H1 (cell line): Measurements from ENCODE around the gene NKAIN2. TPM values are rescaled to one million over a fixed set of nuclear protein-coding genes. Genes with fewer than 3 reads are reported as not detected.

Experiments
- CTCF ChIA-PET: fragments of 300-600 bp; sonication (Branson Sonifier 250); formaldehyde crosslinking; loops from one replicate; lab custom pipeline; 2021; ENCODE audit not compliant: partially characterized antibody; lab: Charles Lee
- POLR2A ChIA-PET: fragments of 300-600 bp; sonication (Branson Sonifier 250); formaldehyde crosslinking; loops from one replicate; lab custom pipeline; 2021; ENCODE audit warnings: inconsistent platforms; ENCODE audit not compliant: partially characterized antibody; lab: Charles Lee
- DNase-seq, 2 experiments: peaks; one replicate each; pipeline versions ENCODE4 v3.0.0 to v3.0.0-alpha.2; 2010 to 2022; ENCODE audit warnings: low spot score in 2 of 2, low read depth in 1 of 2, mixed read lengths in 1 of 2
- FAIRE-seq: peaks from 2 replicates; lab custom pipeline; 2011; peaks lifted over from hg19 to GRCh38; lab: Jason Lieb, UNC
- H2AFZ ChIP-seq: 2 replicates; pipeline ENCODE4 v1.8.1; 2012; ENCODE audit warnings: low read length, inconsistent platforms
- H2AK5ac ChIP-seq: 2 replicates; pipeline ENCODE4 v1.6.1; 2013; ENCODE audit warnings: low read depth, low read length
- H2BK120ac ChIP-seq: replicated peaks from 2 replicates; pipeline ENCODE3; 2013; ENCODE audit warnings: low read depth, low read length, inconsistent platforms
- H2BK12ac ChIP-seq: 2 replicates; pipeline ENCODE4 v1.6.1; 2013; ENCODE audit warnings: low read depth, low read length
- H2BK15ac ChIP-seq: 2 replicates; pipeline ENCODE4 v1.6.1; 2013; ENCODE audit warnings: low read length
- H2BK20ac ChIP-seq: 2 replicates; pipeline ENCODE4 v1.6.1; 2013; ENCODE audit warnings: low read length
- H2BK5ac ChIP-seq: 2 replicates; pipeline ENCODE4 v1.6.1; 2013; ENCODE audit warnings: low read depth, low read length
- H3K14ac ChIP-seq: 2 replicates; pipeline ENCODE4 v1.6.1; 2013; ENCODE audit warnings: inconsistent platforms; ENCODE audit not compliant: insufficient read length
- H3K18ac ChIP-seq: 2 replicates; pipeline ENCODE4 v1.6.1; 2013; ENCODE audit warnings: low read length; ENCODE audit errors: extremely low read depth
- H3K23ac ChIP-seq: 2 replicates; pipeline ENCODE4 v1.6.1; 2013; ENCODE audit warnings: inconsistent platforms; ENCODE audit not compliant: insufficient read length
- H3K23me2 ChIP-seq: 2 replicates; pipeline ENCODE4 v1.6.1; 2013; ENCODE audit warnings: low read depth, low read length
- H3K27ac ChIP-seq: 2 replicates; pipeline ENCODE4 v1.6.1; 2011; ENCODE audit warnings: low read depth, low read length, inconsistent platforms
- H3K27me3 ChIP-seq, 4 experiments: replicated peaks in 1 of 4; 1 replicate in 1 of 4; 2 replicates in 3 of 4; pipeline versions ENCODE4 v1.6.1 to v1.8.1; 2011 to 2013; ENCODE audit warnings: low read length in 3 of 4, mild to moderate bottlenecking in 3 of 4, inconsistent platforms in 2 of 4, mixed read lengths in 2 of 4, moderate library complexity in 1 of 4; ENCODE audit not compliant: control insufficient read depth in 3 of 4, insufficient read depth in 3 of 4; ENCODE audit errors: extremely low read depth in 1 of 4
- H3K36me3 ChIP-seq, 4 experiments: 2 replicates each; pipeline versions ENCODE4 v1.6.1 to v1.8.1; 2011 to 2013; ENCODE audit warnings: mild to moderate bottlenecking in 4 of 4, low read length in 3 of 4, moderate library complexity in 2 of 4, control low read depth in 1 of 4, inconsistent platforms in 1 of 4; ENCODE audit not compliant: insufficient read depth in 4 of 4, control insufficient read depth in 2 of 4
- H3K4ac ChIP-seq: replicated peaks from 2 replicates; pipeline ENCODE3; 2013; ENCODE audit warnings: low read length, low read depth, mixed read lengths, inconsistent platforms; ENCODE audit not compliant: insufficient read length
- H3K4me1 ChIP-seq, 4 experiments: replicated peaks in 1 of 4; 1 replicate in 1 of 4; 2 replicates in 3 of 4; pipeline versions ENCODE4 v1.6.1 to v1.8.1; 2011 to 2013; ENCODE audit warnings: low read length in 3 of 4, inconsistent platforms in 2 of 4, mixed read lengths in 1 of 4; ENCODE audit not compliant: insufficient read depth in 4 of 4, control insufficient read depth in 3 of 4
- H3K4me2 ChIP-seq, 2 experiments: 2 replicates each; pipeline versions ENCODE4 v1.6.1 to v1.8.1; 2011 to 2013; ENCODE audit warnings: low read depth in 2 of 2, low read length in 2 of 2, control low read depth in 1 of 2, inconsistent platforms in 1 of 2, mild to moderate bottlenecking in 1 of 2; ENCODE audit not compliant: insufficient read depth in 1 of 2
- H3K4me3 ChIP-seq, 4 experiments: fragments of 200-600, 300-600 bp in 1 of 4; sonication (generic), shearing (Covaris generic), sonication (Bioruptor Twin) in 1 of 4; 2 replicates each; pipeline versions ENCODE4 v1.5.1 to v1.8.1; 2011 to 2016; ENCODE audit warnings: low read length in 4 of 4, low read depth in 3 of 4, control low read depth in 2 of 4, inconsistent platforms in 2 of 4, mild to moderate bottlenecking in 2 of 4, mixed read lengths in 1 of 4, moderate library complexity in 1 of 4; ENCODE audit not compliant: insufficient read depth in 2 of 4; ENCODE audit errors: extremely low read depth in 1 of 4
- H3K56ac ChIP-seq: replicated peaks from 2 replicates; pipeline ENCODE3; 2013; ENCODE audit warnings: low read depth, mild to moderate bottlenecking, mixed read lengths, low read length, inconsistent platforms; ENCODE audit not compliant: insufficient read length
- H3K79me1 ChIP-seq: 2 replicates; pipeline ENCODE4 v1.6.1; 2013; ENCODE audit warnings: low read depth, low read length, control low read depth
- H3K79me2 ChIP-seq, 2 experiments: 2 replicates each; pipeline versions ENCODE4 v1.6.1 to v1.8.1; 2012 to 2013; ENCODE audit warnings: low read length in 2 of 2, mild to moderate bottlenecking in 2 of 2, inconsistent platforms in 1 of 2; ENCODE audit not compliant: insufficient read depth in 2 of 2, control insufficient read depth in 1 of 2
- H3K9ac ChIP-seq, 4 experiments: replicated peaks in 1 of 4; 1 replicate in 1 of 4; 2 replicates in 3 of 4; pipeline versions ENCODE4 v1.6.1 to v1.8.1; 2011 to 2013; ENCODE audit warnings: low read depth in 3 of 4, low read length in 3 of 4, control low read depth in 2 of 4, mild to moderate bottlenecking in 2 of 4, moderate library complexity in 2 of 4, inconsistent platforms in 1 of 4; ENCODE audit errors: extremely low read depth in 1 of 4
- H3K9me3 ChIP-seq, 2 experiments: 2 replicates each; pipeline versions ENCODE4 v1.6.1 to v1.8.1; 2012 to 2013; ENCODE audit warnings: mild to moderate bottlenecking in 2 of 2, moderate library complexity in 2 of 2, control low read depth in 1 of 2, inconsistent platforms in 1 of 2, low read depth in 1 of 2, low read length in 1 of 2, mixed read lengths in 1 of 2; ENCODE audit not compliant: insufficient read depth in 2 of 2
- H4K20me1 ChIP-seq, 2 experiments: replicated peaks in 1 of 2; 2 replicates each; pipeline versions ENCODE3 to v1.8.1; 2011 to 2013; ENCODE audit warnings: inconsistent platforms in 2 of 2, low read length in 2 of 2, mild to moderate bottlenecking in 1 of 2; ENCODE audit not compliant: insufficient read depth in 2 of 2, control insufficient read depth in 1 of 2
- H4K5ac ChIP-seq: 2 replicates; pipeline ENCODE4 v1.6.1; 2013; ENCODE audit warnings: low read length, low read depth, mixed read lengths, inconsistent platforms; ENCODE audit not compliant: insufficient read length
- H4K8ac ChIP-seq: 2 replicates; pipeline ENCODE4 v1.8.0; 2013; ENCODE audit warnings: mild to moderate bottlenecking, moderate library complexity, low read length, inconsistent platforms; ENCODE audit not compliant: insufficient read depth; ENCODE audit errors: extremely low read depth
- H4K91ac ChIP-seq: replicated peaks from 2 replicates; pipeline ENCODE3; 2013; ENCODE audit warnings: low read length, mixed read lengths, inconsistent platforms; ENCODE audit not compliant: insufficient read length
- ATF2 ChIP-seq: IDR thresholded peaks from 2 replicates; pipeline ENCODE4 v1.6.1; 2012; ENCODE audit warnings: low read length, inconsistent platforms
- CREB1 ChIP-seq: IDR thresholded peaks from 2 replicates; pipeline ENCODE4 v1.6.1; 2012; ENCODE audit warnings: inconsistent platforms
- FOSL1 ChIP-seq: IDR thresholded peaks from 2 replicates; pipeline ENCODE4 v1.6.1; 2011; ENCODE audit warnings: mild to moderate bottlenecking, low read depth, low read length, moderate library complexity; ENCODE audit not compliant: insufficient read depth
- KDM5A ChIP-seq: fragments of 200-600 bp; IDR thresholded peaks from 2 replicates; pipeline ENCODE4 v1.7.1; 2012; ENCODE audit warnings: mild to moderate bottlenecking, low read length, inconsistent platforms, mixed read lengths
- RXRA ChIP-seq: IDR thresholded peaks from 2 replicates; pipeline ENCODE4 v1.6.1; 2011; ENCODE audit warnings: low read depth, mild to moderate bottlenecking, low read length, moderate library complexity; ENCODE audit not compliant: insufficient read depth
- SAP30 ChIP-seq: fragments of 300-600 bp; sonication (generic); IDR thresholded peaks from 2 replicates; pipeline ENCODE4 v1.7.1; 2012; ENCODE audit warnings: low read length, moderate library complexity, mild to moderate bottlenecking, inconsistent platforms; ENCODE audit not compliant: insufficient read depth, insufficient replicate concordance
- SP2 ChIP-seq: IDR thresholded peaks from 2 replicates; pipeline ENCODE4 v1.6.1; 2012; ENCODE audit warnings: mild to moderate bottlenecking, low read length, inconsistent platforms
- WGBS, 2 experiments: shearing (Covaris generic) in 1 of 2; methylation state at CpG; one replicate each; pipeline versions ENCODE4 v1.1.6 to v1.1.7; 2013 to 2015; ENCODE audit warnings: low lambda C conversion rate in 2 of 2, mixed read lengths in 2 of 2, inconsistent platforms in 1 of 2, low coverage in 1 of 2, missing lambda C conversion rate in 1 of 2; ENCODE audit not compliant: insufficient replicate concordance in 2 of 2, insufficient coverage in 1 of 2, insufficient read length in 1 of 2; ENCODE audit errors: extremely low coverage in 1 of 2, missing lambda C conversion rate in 1 of 2; 5-methylcytosine and 5-hydroxymethylcytosine counted together
- polyA plus RNA-seq, 7 experiments: library from polyadenylated mRNA; depleted of rRNA in 3 of 7; stranded (reverse) in 5 of 7; unstranded in 2 of 7; fragments of >200 nt in 5 of 7; fragments of 200-250 nt in 2 of 7; gene quantifications; 1 replicate in 5 of 7; 2 replicates in 1 of 7; 4 replicates in 1 of 7; pipeline versions ENCODE4 v1.2.1 to v1.2.3, GENCODE V29; 2011 to 2013; ENCODE audit warnings: missing spikeins in 2 of 7, mixed read lengths in 2 of 7
- total RNA-seq: library from RNA; stranded (reverse); fragmentation: NEBNext Ultra II Directional; extraction: Animal tissue kit (Norgen Biotek cat#: 25700); gene quantifications from 2 replicates; pipeline ENCODE4 v1.2.1, GENCODE V29; 2021

NKAIN2 gene
- total and polyA plus RNA-seq, 2 of the 8 experiments (the other 6 are each of a cell fraction or from before 2014, with no cell fraction given), result 0.20 to 0.34 TPM

GRCh38 chr6:124420116-124420840, 616.6 kb downstream of the NKAIN2 start:
- no peak overlapping the region for H4K5ac ChIP-seq
- H3K23ac ChIP-seq, result no peak overlapping the region
- no peak overlapping the region for H3K4ac ChIP-seq
- H4K91ac ChIP-seq, result no peak overlapping the region
- peaks cover 0 to 4% (median 0%) of the 10 kb centered on the region in 4 experiments; a peak in 1 of 7 replicates for H3K4me1 ChIP-seq
- H3K9me3 ChIP-seq, result no peaks in the 10 kb centered on the region
- H3K56ac ChIP-seq, result no peak overlapping the region
- no peak overlapping the region for H2BK15ac ChIP-seq
- H2BK5ac ChIP-seq, result no peak overlapping the region
- POLR2A ChIA-PET, result interaction anchor here (0.9 kb wide), 1 partner anchor 15 kb away, joined by 3 read pairs; no protein-coding TSS in a partner anchor
- H4K8ac ChIP-seq, result no peak overlapping the region
- H3K79me1 ChIP-seq, result no peaks in the 10 kb centered on the region
- no peaks in the 10 kb centered on the region for H3K36me3 ChIP-seq
- no peaks in the 10 kb centered on the region for H3K23me2 ChIP-seq
- H3K18ac ChIP-seq, result no peak overlapping the region
- H2BK120ac ChIP-seq, result no peak overlapping the region
- no peak for TF ChIP-seq ATF2
- no peak for TF ChIP-seq SP2
- no peak for TF ChIP-seq SAP30
- no peak for TF ChIP-seq KDM5A
- TF ChIP-seq FOSL1, result no peak
- TF ChIP-seq CREB1, result no peak
- no peak for TF ChIP-seq RXRA
- TF ChIP-seq, all 59 proteins: peak for 0
- no peak overlapping the region for H2AFZ ChIP-seq
- FAIRE-seq (no peak), DNase-seq (no peak)
- H2AK5ac ChIP-seq, result no peak overlapping the region
- H3K79me2 ChIP-seq, result no peaks in the 10 kb centered on the region
- H3K9ac ChIP-seq, result no peak overlapping the region
- 92% methylated on average over 4 of the region's 4 CpGs; no CpG with 5 or more reads in 1 of the 2 experiments for WGBS, 2 experiments
- no peaks in the 10 kb centered on the region for H3K27me3 ChIP-seq
- no peak overlapping the region for H3K4me3 ChIP-seq
- no peak overlapping the region for H2BK20ac ChIP-seq
- no peak overlapping the region for H3K14ac ChIP-seq
- no peak overlapping the region for H2BK12ac ChIP-seq
- no peaks in the 10 kb centered on the region for H4K20me1 ChIP-seq
- no peak overlapping the region for H3K27ac ChIP-seq
- H3K4me2 ChIP-seq, result no peak overlapping the region
- CTCF ChIA-PET, result interaction anchor here (0.6 kb wide), 1 partner anchor 1914 kb away, joined by 3 read pairs; no protein-coding TSS in a partner anchor
